Left ventricle myocardium inferior (tissue), 1 donor: ENCODE data around the gene PHLDB2. TPM values are rescaled to one million over a fixed set of nuclear protein-coding genes. Genes with fewer than 3 reads are reported as not detected.

Experiments used
- DNase-seq: peaks from one replicate; pipeline ENCODE4 v3.0.0-alpha.2; 2020
- H3K27ac ChIP-seq: fragments of 200-600 bp; replicated peaks from 2 replicates; pipeline ENCODE4 v1.8.0; 2021
- H3K27me3 ChIP-seq: fragments of 200-600 bp; 2 replicates; pipeline ENCODE4 v1.8.0; 2021; ENCODE audit warnings: low read depth
- H3K36me3 ChIP-seq: fragments of 200-600 bp; 2 replicates; pipeline ENCODE4 v1.8.0; 2021
- H3K4me1 ChIP-seq: fragments of 200-600 bp; 2 replicates; pipeline ENCODE4 v1.8.0; 2021
- H3K4me3 ChIP-seq: fragments of 200-600 bp; 2 replicates; pipeline ENCODE4 v1.8.0; 2021; ENCODE audit warnings: mild to moderate bottlenecking, moderate library complexity
- H3K9me3 ChIP-seq: fragments of 200-600 bp; replicated peaks from 2 replicates; pipeline ENCODE4 v1.8.0; 2021
- CTCF ChIP-seq: fragments of 200-600 bp; IDR thresholded peaks from 2 replicates; pipeline ENCODE4 v1.8.0; 2021; ENCODE audit warnings: antibody characterized with exemption, mild to moderate bottlenecking, borderline replicate concordance
- intact Hi-C: fragments of 100-400 bp; cut with micrococcal nuclease; formaldehyde crosslinking; loops from one replicate; pipeline ENCODE4 v1.11.0; 2022
- total RNA-seq: library from RNA; stranded (reverse); fragmentation: NEBNext Ultra II Directional; extraction: Animal tissue kit (Norgen Biotek cat#: 25700); gene quantifications from one replicate; pipeline ENCODE4 v1.2.1, GENCODE V29; 2021
- donor health status: DM: no; HTN: yes; CAD: no; lungs with severe emphysema.

The PHLDB2 gene
- total RNA-seq, 1 donor from 2014 or later = 89.3 TPM

GRCh38 chr3:111862415-111862814, 3.4 kb downstream of the PHLDB2 start:
- TF ChIP-seq CTCF = no peak
- H3K27me3 ChIP-seq = no peaks in the 10 kb centered on the region
- intact Hi-C loops = loop anchor here (5.0 to 10.0 kb wide), 4 partner anchors 52 to 145 kb away; no protein-coding TSS in a partner anchor
- peaks cover 94% of the 10 kb centered on the region for H3K4me1 ChIP-seq
- no peaks in the 10 kb centered on the region for H3K9me3 ChIP-seq
- no peak for DNase-seq
- peak overlapping the region; percentile 94 for H3K27ac ChIP-seq
- no peaks in the 10 kb centered on the region for H3K36me3 ChIP-seq
- H3K4me3 ChIP-seq = peak overlapping the region; percentile 77

DNA sequence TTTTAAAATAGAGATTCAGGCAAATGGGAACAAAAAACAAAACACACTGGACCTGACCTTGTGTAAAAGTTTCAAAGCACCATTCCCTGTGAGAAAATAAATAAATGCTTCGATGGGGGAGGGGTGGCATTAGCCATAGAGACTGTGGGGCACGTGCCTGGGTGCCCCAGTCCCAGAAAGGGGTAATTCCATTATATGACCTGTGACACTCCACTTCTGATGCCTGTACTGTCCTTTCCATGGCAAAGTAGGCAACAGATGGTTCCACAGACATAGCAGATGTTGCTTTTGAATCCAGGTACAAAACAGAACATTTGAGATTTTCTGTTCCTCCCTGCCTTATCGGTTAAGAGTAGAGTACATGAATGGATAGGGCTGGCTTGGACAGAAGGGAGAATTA, 3.9 kb downstream of the PHLDB2 start:
- no peaks in the 10 kb centered on the region for H3K9me3 ChIP-seq
- no peak for DNase-seq
- intact Hi-C loops = loop anchor here (5.0 to 10.0 kb wide), 4 partner anchors 52 to 146 kb away; no protein-coding TSS in a partner anchor
- H3K4me3 ChIP-seq = peak overlapping the region; percentile 77
- no peaks in the 10 kb centered on the region for H3K27me3 ChIP-seq
- TF ChIP-seq CTCF = no peak
- peak overlapping the region; percentile 94 for H3K27ac ChIP-seq
- no peaks in the 10 kb centered on the region for H3K36me3 ChIP-seq
- peaks cover 98% of the 10 kb centered on the region for H3K4me1 ChIP-seq

- peak overlapping the region; percentile 77 for H3K4me3 ChIP-seq
- H3K27me3 ChIP-seq = no peaks in the 10 kb centered on the region
- no peak for DNase-seq
- no peaks in the 10 kb centered on the region for H3K9me3 ChIP-seq
- intact Hi-C loops = loop anchor here (5.0 to 10.0 kb wide), 4 partner anchors 51 to 147 kb away; no protein-coding TSS in a partner anchor
- no peaks in the 10 kb centered on the region for H3K36me3 ChIP-seq
- TF ChIP-seq CTCF = no peak
- H3K27ac ChIP-seq = peak overlapping the region; percentile 94
- peaks cover 98% of the 10 kb centered on the region for H3K4me1 ChIP-seq
Measured at GRCh38 chr3:111863942-111864694, 5.1 kb downstream of the PHLDB2 start.

DNA sequence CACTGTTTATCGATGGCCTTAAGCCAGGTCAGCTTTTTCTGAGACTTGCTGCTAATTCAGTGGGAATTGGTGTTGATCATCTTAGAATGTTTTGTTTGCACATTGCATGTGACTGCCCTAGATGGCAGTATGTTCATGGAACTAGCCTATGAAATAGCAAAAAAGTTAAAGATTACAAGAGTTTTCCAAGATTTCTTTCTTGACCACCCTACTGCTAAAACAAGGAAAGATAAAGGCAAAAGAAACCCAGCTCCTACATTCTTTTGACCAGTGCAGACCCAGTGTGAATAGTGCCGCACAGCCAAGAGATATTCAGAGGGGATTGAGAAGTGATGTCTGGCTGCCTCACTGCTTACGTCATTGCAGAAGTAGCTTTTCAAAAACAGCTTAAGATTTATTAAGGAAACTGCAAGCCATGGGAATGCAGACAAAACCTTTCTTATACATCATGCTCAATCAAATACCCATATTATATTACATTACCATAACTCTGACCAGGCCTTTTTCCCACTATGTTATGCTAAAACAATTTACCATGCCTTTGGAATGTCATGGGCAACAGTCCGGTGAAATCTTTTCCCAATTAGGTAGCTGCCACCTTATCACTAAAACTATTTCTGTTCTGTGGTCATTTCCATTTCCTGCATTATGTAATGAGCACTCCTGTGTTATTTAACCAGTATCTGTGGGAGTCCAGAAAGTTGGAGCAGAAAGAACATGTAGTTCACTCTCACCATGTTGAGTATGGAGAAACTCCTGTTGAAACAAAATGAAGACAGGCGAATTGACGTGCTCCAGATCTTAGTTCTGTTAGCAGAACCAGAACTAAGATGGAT, 6.0 kb downstream of the PHLDB2 start:
- TF ChIP-seq CTCF = peak; percentile 38
- H3K27ac ChIP-seq = peak overlapping the region; percentile 94
- no peaks in the 10 kb centered on the region for H3K36me3 ChIP-seq
- no peaks in the 10 kb centered on the region for H3K27me3 ChIP-seq
- DNase-seq = no peak
- H3K4me1 ChIP-seq = peaks cover 98% of the 10 kb centered on the region
- intact Hi-C loops = loop anchor here (5.0 to 10.0 kb wide), 4 partner anchors 50 to 148 kb away; no protein-coding TSS in a partner anchor
- no peaks in the 10 kb centered on the region for H3K9me3 ChIP-seq
- peak overlapping the region; percentile 77 for H3K4me3 ChIP-seq

DNA sequence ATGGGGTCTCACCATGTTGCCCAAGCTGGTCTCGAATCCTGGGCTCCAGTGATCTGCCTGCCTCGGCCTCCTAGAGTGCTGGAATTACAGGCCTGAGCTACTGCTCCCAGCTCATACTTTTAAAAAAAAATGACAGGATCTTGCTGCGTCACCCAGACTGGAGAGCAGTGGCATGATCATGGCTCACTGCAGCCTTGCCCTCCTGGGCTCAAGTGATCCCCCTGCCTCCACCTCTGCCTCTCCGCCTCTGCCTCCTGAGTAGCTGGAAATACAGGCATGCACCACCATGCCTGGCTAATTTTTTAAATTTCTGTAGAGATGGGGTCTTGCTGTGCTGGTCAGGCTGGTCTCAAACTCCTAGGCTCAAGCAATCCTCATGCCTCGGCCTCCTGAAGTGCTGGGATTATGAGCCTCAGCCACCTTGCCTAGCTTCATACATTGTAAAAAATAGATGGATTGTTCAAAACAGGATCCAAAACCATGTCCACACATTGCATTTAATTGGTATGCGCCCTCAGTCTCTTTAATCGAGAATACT, 8.9 kb downstream of the PHLDB2 start:
- H3K36me3 ChIP-seq = no peaks in the 10 kb centered on the region
- intact Hi-C loops = loop anchor here (10.0 kb wide), 1 partner anchor 47 kb away; no protein-coding TSS in a partner anchor
- no peaks in the 10 kb centered on the region for H3K9me3 ChIP-seq
- peak overlapping the region; percentile 17 for H3K4me3 ChIP-seq
- no peak for DNase-seq
- no peaks in the 10 kb centered on the region for H3K27me3 ChIP-seq
- H3K4me1 ChIP-seq = peaks cover 99% of the 10 kb centered on the region
- TF ChIP-seq CTCF = no peak
- peak overlapping the region; percentile 94 for H3K27ac ChIP-seq
